ENCODE results near the gene BOD1. TPM values are rescaled to one million over a fixed set of nuclear protein-coding genes. Genes with fewer than 3 reads are reported as not detected.

Gene BOD1
- total and polyA plus RNA-seq, 9 of the 15 experiments (the other 6 are each of a cell fraction or from before 2014, with no cell fraction given) = 10.1 to 31.6 (median 22.6) TPM

DNA sequence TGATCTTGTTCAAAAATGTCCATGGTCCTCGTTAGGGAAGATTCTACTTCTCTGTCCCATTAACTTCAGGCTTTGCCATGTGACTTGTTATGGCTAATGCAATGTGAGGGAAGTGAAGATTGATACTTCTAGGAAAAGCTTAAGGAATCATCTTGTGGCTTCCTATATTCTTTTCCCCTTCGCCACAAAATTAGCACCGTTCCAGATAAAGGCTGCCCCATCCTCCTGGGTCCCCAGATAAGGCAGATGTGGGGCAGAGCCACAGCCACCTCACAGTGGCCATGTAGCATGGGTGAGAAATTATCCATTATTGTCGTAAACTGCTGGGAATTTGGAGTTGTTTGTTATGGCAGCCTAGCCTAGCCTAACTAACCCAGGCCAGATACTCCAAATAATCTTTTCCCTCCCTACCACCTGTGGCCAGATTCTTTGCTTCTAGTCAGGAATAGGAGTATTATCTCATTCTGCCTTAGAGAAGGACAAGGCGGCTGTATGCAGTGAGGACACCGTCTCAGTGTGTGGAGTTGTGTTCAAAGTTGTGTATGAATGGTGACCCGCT is 31.9 kb upstream of the BOD1 start (continued):
- TF ChIP-seq MTA3 (IDR thresholded peaks at IDR 0.05; ENCODE audit: borderline replicate concordance) = 0 out of 2 replicates have a peak, but pooled peaks have one; percentile 24

DNA sequence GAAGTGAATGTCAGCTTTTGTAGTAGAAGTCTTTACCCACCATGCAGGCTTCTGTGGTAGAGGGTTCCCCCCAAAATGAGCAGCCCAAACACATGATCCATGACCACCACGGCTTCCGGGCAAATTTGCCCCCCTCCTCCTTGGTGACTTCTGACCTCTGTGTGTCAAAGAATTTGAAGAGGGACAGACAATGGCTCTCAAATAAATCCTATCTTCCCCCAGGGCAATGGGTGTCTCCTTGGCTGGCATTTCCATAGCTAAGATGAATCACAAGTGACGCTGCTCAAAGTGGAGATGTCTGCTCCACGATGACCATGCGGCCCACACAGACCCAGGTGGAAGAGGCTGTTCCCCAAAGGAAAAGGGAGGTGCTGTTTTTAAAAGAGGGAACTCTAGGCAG is 30.2 kb upstream of the BOD1 start:
- Histone ChIP-seq H3K4me3 (no peak overlapping the region), H4K20me1 (replicated peaks; ENCODE audit: control insufficient read depth, insufficient read depth, low read length) (no peaks in the 10 kb centered on the region), H3K36me3 (ENCODE audit: control insufficient read depth, insufficient read depth, low read length) (no peaks in the 10 kb centered on the region), H3K27me3 (ENCODE audit: control insufficient read depth in 2 of 2, insufficient read depth in 2 of 2, low read length in 2 of 2) (peaks cover 0 to 28% of the 10 kb centered on the region in 2 experiments; a peak in 2 of 5 replicates), H3K4me2 (ENCODE audit: insufficient read depth, low read length) (no peak overlapping the region), H3K9me1 (ENCODE audit: control insufficient read depth, insufficient read depth, low read length) (no peaks in the 10 kb centered on the region), H2AFZ (ENCODE audit: low read depth, low read length) (no peak overlapping the region), H3K9me3 (replicated peaks; ENCODE audit: control insufficient read depth, insufficient read depth, low read depth, low read length) (no peaks in the 10 kb centered on the region), H3K27ac (ENCODE audit: extremely low read depth, low read depth, low read length) (no peak overlapping the region), H3K9ac (ENCODE audit: insufficient read depth in 1 of 2, low read depth in 2 of 2, low read length in 2 of 2) (no peak overlapping the region), H3K79me2 (ENCODE audit: control insufficient read depth, insufficient read depth, low read length) (no peaks in the 10 kb centered on the region), H3K4me1 (replicated peaks in 1 of 2; ENCODE audit: control insufficient read depth in 2 of 2, insufficient read depth in 2 of 2, low read length in 2 of 2) (peaks cover 0 to 11% of the 10 kb centered on the region in 2 experiments; a peak in 4 of 5 replicates)
- ATAC-seq = no peak
- FAIRE-seq = no peak
- POLR2A ChIA-PET = interaction anchor here (2.0 kb wide), 1 partner anchor 16 kb away, joined by 6 read pairs; no protein-coding TSS in a partner anchor
- DNase-seq (ENCODE audit: extremely low read depth in 1 of 4, low spot score in 3 of 4) = no peak
- intact Hi-C loops (cut with micrococcal nuclease) (no loop called here), in situ Hi-C loops (cut with MboI) (no loop called here)
- 72% methylated on average over 5 of the region's 5 CpGs for WGBS (ENCODE audit: insufficient coverage, low coverage, missing lambda C conversion rate)
- BruUV-seq (replicated peaks) = no TSS peak
- TF ChIP-seq POLR3A (IDR thresholded peaks at IDR 0.05; ENCODE audit: borderline replicate concordance, extremely low read depth, insufficient read depth, insufficient read length) = no peak
- no peak for TF ChIP-seq TBP (optimal IDR thresholded peaks at IDR 0.05; ENCODE audit: low read depth, low read length)
- no peak for TF ChIP-seq NR2C2 (CRISPR knock-in tag; IDR thresholded peaks at IDR 0.05)
- TF ChIP-seq NR2C2 (tag; IDR thresholded peaks at IDR 0.05) = no peak
- TF ChIP-seq RAD51 (IDR thresholded peaks at IDR 0.05; ENCODE audit: borderline replicate concordance, low read depth) = no peak
- TF ChIP-seq HOXB6 (CRISPR knock-in tag; IDR thresholded peaks at IDR 0.05; ENCODE audit: borderline replicate concordance) = no peak
- TF ChIP-seq, protein P1, sequence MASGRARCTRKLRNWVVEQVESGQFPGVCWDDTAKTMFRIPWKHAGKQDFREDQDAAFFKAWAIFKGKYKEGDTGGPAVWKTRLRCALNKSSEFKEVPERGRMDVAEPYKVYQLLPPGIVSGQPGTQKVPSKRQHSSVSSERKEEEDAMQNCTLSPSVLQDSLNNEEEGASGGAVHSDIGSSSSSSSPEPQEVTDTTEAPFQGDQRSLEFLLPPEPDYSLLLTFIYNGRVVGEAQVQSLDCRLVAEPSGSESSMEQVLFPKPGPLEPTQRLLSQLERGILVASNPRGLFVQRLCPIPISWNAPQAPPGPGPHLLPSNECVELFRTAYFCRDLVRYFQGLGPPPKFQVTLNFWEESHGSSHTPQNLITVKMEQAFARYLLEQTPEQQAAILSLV (tag; IDR thresholded peaks at IDR 0.05) = no peak
- no peak for TF ChIP-seq POU5F1 (IDR thresholded peaks at IDR 0.05; ENCODE audit: borderline replicate concordance, low read depth, low read length, partially characterized antibody)
- no peak for TF ChIP-seq HNRNPLL (IDR thresholded peaks at IDR 0.05; ENCODE audit: low read depth, low read length, poor library complexity, severe bottlenecking)
- TF ChIP-seq KLF6 (CRISPR knock-in tag; IDR thresholded peaks at IDR 0.05; ENCODE audit: borderline replicate concordance) = no peak
- no peak for TF ChIP-seq ZZZ3 (IDR thresholded peaks at IDR 0.05)
- no peak for TF ChIP-seq CC2D1A (IDR thresholded peaks at IDR 0.05)
- CTCF ChIA-PET (ENCODE audit: low intra/inter-chr PET ratio) = no interaction called here

Data from K562 (cell line).